ENCODE results near the gene PRADC1. TPM values are rescaled to one million over a fixed set of nuclear protein-coding genes. Genes with fewer than 3 reads are reported as not detected.

PRADC1 gene
- total RNA-seq, 1 experiment from 2014 or later: 18.6 TPM

DNA sequence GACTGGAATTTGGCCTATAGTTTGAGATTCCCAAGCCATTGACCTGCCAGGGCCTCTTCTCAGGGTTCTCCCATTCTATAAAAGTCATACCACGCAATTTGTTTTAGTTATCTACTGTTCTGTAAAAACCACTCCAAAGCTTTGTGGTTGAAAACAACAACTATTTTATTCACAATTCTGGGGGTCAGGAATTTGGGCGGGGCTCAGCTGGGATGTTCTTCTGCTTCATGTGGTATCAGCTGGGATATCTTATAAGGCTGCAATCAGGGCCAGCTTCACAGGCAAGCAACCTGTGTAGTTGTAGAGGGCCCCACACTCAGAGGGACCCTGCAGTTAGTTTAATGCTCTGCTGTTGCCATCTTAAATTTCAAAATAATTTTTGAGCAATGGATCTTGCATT, 47.1 kb downstream of the PRADC1 start:
- in situ Hi-C loops (cut with HindIII; ENCODE audit: low pct_unique_long_range_greater_than_20kb, low sequenced_read_pairs) (no loop called here), intact Hi-C loops (cut with micrococcal nuclease; ENCODE audit: unreplicated experiment) (no loop called here)
- no TSS peak for BruUV-seq (replicated peaks)
- Histone ChIP-seq H3K9me3 (ENCODE audit: control insufficient read depth, insufficient read depth, low read depth, low read length) (no peaks in the 10 kb centered on the region), H3K4me1 (ENCODE audit: control insufficient read depth, insufficient read depth, low read length) (no peaks in the 10 kb centered on the region), H3K27ac (ENCODE audit: low read length) (no peak overlapping the region), H3K27me3 (ENCODE audit: control insufficient read depth, insufficient read depth, low read length) (peaks cover 9% of the 10 kb centered on the region), H3K36me3 (ENCODE audit: control insufficient read depth, insufficient read depth, low read length) (no peaks in the 10 kb centered on the region), H3K4me3 (ENCODE audit: low read depth in 2 of 2, low read length in 2 of 2) (no peak overlapping the region)
- ChIA-PET CTCF (no interaction called here), POLR2A (no interaction called here)
- no peak for DNase-seq (ENCODE audit: low read depth, low spot score)
- TF ChIP-seq SIN3A (IDR thresholded peaks at IDR 0.05; ENCODE audit: borderline replicate concordance, insufficient read depth, low read depth, low read length) (no peak), TCF7L2 (IDR thresholded peaks at IDR 0.05; ENCODE audit: low read depth, low read length) (no peak), POLR2AphosphoS5 (IDR thresholded peaks at IDR 0.05; ENCODE audit: low read depth, low read length) (no peak)
- TF ChIP-seq, protein P1, sequence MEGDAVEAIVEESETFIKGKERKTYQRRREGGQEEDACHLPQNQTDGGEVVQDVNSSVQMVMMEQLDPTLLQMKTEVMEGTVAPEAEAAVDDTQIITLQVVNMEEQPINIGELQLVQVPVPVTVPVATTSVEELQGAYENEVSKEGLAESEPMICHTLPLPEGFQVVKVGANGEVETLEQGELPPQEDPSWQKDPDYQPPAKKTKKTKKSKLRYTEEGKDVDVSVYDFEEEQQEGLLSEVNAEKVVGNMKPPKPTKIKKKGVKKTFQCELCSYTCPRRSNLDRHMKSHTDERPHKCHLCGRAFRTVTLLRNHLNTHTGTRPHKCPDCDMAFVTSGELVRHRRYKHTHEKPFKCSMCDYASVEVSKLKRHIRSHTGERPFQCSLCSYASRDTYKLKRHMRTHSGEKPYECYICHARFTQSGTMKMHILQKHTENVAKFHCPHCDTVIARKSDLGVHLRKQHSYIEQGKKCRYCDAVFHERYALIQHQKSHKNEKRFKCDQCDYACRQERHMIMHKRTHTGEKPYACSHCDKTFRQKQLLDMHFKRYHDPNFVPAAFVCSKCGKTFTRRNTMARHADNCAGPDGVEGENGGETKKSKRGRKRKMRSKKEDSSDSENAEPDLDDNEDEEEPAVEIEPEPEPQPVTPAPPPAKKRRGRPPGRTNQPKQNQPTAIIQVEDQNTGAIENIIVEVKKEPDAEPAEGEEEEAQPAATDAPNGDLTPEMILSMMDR (IDR thresholded peaks at IDR 0.05): no peak
- TF ChIP-seq, protein P2, sequence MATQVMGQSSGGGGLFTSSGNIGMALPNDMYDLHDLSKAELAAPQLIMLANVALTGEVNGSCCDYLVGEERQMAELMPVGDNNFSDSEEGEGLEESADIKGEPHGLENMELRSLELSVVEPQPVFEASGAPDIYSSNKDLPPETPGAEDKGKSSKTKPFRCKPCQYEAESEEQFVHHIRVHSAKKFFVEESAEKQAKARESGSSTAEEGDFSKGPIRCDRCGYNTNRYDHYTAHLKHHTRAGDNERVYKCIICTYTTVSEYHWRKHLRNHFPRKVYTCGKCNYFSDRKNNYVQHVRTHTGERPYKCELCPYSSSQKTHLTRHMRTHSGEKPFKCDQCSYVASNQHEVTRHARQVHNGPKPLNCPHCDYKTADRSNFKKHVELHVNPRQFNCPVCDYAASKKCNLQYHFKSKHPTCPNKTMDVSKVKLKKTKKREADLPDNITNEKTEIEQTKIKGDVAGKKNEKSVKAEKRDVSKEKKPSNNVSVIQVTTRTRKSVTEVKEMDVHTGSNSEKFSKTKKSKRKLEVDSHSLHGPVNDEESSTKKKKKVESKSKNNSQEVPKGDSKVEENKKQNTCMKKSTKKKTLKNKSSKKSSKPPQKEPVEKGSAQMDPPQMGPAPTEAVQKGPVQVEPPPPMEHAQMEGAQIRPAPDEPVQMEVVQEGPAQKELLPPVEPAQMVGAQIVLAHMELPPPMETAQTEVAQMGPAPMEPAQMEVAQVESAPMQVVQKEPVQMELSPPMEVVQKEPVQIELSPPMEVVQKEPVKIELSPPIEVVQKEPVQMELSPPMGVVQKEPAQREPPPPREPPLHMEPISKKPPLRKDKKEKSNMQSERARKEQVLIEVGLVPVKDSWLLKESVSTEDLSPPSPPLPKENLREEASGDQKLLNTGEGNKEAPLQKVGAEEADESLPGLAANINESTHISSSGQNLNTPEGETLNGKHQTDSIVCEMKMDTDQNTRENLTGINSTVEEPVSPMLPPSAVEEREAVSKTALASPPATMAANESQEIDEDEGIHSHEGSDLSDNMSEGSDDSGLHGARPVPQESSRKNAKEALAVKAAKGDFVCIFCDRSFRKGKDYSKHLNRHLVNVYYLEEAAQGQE (IDR thresholded peaks at IDR 0.05; ENCODE audit: insufficient read depth in 1 of 2, low read depth in 2 of 2, low read length in 1 of 2): no peak
- no peak for ATAC-seq

Other genes with a start within 250 kb of the PRADC1 start
- 27.8 TPM for gene SFXN5, start 161.5 kb downstream of the PRADC1 start, total RNA-seq (2021; ENCODE audit: unreplicated experiment)
- gene RAB11FIP5, start 120.3 kb downstream of the PRADC1 start, total RNA-seq (2021; ENCODE audit: unreplicated experiment): 27.3 TPM
- 0.08 TPM for gene NOTO, start 30.7 kb downstream of the PRADC1 start, total RNA-seq (2021; ENCODE audit: unreplicated experiment)
- gene SMYD5, start 19.0 kb downstream of the PRADC1 start, total RNA-seq (2021; ENCODE audit: unreplicated experiment): 37.6 TPM
- gene CCT7, start 1.1 kb upstream of the PRADC1 start, total RNA-seq (2021; ENCODE audit: unreplicated experiment): 426 TPM
- 6.5 TPM for gene FBXO41, start 51.2 kb upstream of the PRADC1 start, total RNA-seq (2021; ENCODE audit: unreplicated experiment)
- 0.08 TPM for gene EGR4, start 60.3 kb upstream of the PRADC1 start, total RNA-seq (2021; ENCODE audit: unreplicated experiment)
- gene ALMS1, start 152.6 kb upstream of the PRADC1 start, total RNA-seq (2021; ENCODE audit: unreplicated experiment): 19.5 TPM